ENCODE results near the gene NDUFV2.
"Not testable (repeated sequence)": the region's sequence is repeated elsewhere in the genome, so short reads cannot be mapped to it uniquely, and the experiment has no call there.

The NDUFV2 gene

GRCh38 chr18:9102508-9103375 is at the start of gene NDUFV2:
TSS of gene NDUFV2 (plus strand) at chr18:9102699. CDS start at chr18:9102744, 45 bp downstream.
- DNase-seq (ENCODE audit: low spot score) = peak; percentile 97

- DNase-seq (ENCODE audit: low spot score) = no peak
Measured at GRCh38 chr18:9053814-9054213, 48.7 kb upstream of the NDUFV2 start.

GRCh38 chr18:9055185-9055584 is 47.3 kb upstream of the NDUFV2 start:
- no peak for DNase-seq (ENCODE audit: low spot score)

- no peak for DNase-seq (ENCODE audit: low spot score)
Measured at GRCh38 chr18:9055626-9056025, 46.9 kb upstream of the NDUFV2 start.

GRCh38 chr18:9057646-9058045 is 44.9 kb upstream of the NDUFV2 start:
- no peak for DNase-seq (ENCODE audit: low spot score)

- DNase-seq (ENCODE audit: low spot score) = no peak
Measured at GRCh38 chr18:9058406-9058805, 44.1 kb upstream of the NDUFV2 start.

- no peak for DNase-seq (ENCODE audit: low spot score)
Measured at GRCh38 chr18:9062418-9062751, 40.1 kb upstream of the NDUFV2 start.

- DNase-seq (ENCODE audit: low spot score) = no peak
Measured at GRCh38 chr18:9065864-9066263, 36.6 kb upstream of the NDUFV2 start.

GRCh38 chr18:9066358-9066757 is 36.1 kb upstream of the NDUFV2 start:
- DNase-seq (ENCODE audit: low spot score) = no peak

- DNase-seq (ENCODE audit: low spot score) = no peak
Measured at GRCh38 chr18:9066817-9067306, 35.6 kb upstream of the NDUFV2 start.

- DNase-seq (ENCODE audit: low spot score) = no peak
Measured at GRCh38 chr18:9067823-9068222, 34.7 kb upstream of the NDUFV2 start.

- no peak for DNase-seq (ENCODE audit: low spot score)
Measured at GRCh38 chr18:9068346-9068745, 34.2 kb upstream of the NDUFV2 start.

- DNase-seq (ENCODE audit: low spot score) = peak; percentile 16
Measured at GRCh38 chr18:9069601-9070000, 32.9 kb upstream of the NDUFV2 start.

GRCh38 chr18:9070212-9070611 is 32.3 kb upstream of the NDUFV2 start:
- no peak for DNase-seq (ENCODE audit: low spot score)

- DNase-seq (ENCODE audit: low spot score) = peak; percentile 56
Measured at GRCh38 chr18:9079818-9080528, 22.5 kb upstream of the NDUFV2 start.

GRCh38 chr18:9081940-9082339 is 20.6 kb upstream of the NDUFV2 start:
- DNase-seq (ENCODE audit: low spot score) = no peak

- no peak for DNase-seq (ENCODE audit: low spot score)
Measured at GRCh38 chr18:9082711-9083510, 19.6 kb upstream of the NDUFV2 start.

- DNase-seq (ENCODE audit: low spot score) = no peak
Measured at GRCh38 chr18:9086015-9086414, 16.5 kb upstream of the NDUFV2 start.

- no peak for DNase-seq (ENCODE audit: low spot score)
Measured at GRCh38 chr18:9086624-9087023, 15.9 kb upstream of the NDUFV2 start.

GRCh38 chr18:9087144-9087543 is 15.4 kb upstream of the NDUFV2 start:
- no peak for DNase-seq (ENCODE audit: low spot score)

- no peak for DNase-seq (ENCODE audit: low spot score)
Measured at GRCh38 chr18:9088252-9088651, 14.2 kb upstream of the NDUFV2 start.

- DNase-seq (ENCODE audit: low spot score) = not testable (repeated sequence)
Measured at GRCh38 chr18:9088727-9089126, 13.8 kb upstream of the NDUFV2 start.

Measured in Ammon's horn (tissue), 1 donor.